Stimulated activated CD4-positive, alpha-beta T cell treated with anti-CD3 and anti-CD28 coated beads, TNF-alpha, amount 100 ng/mL, for 24 hours (primary cell): Measurements from ENCODE around the gene GNPTG.

ENCODE experiments used
- DNase-seq, 3 experiments: peaks; one replicate each; pipeline ENCODE4 v3.0.0-alpha.2; 2020; ENCODE audit warnings: low read depth in 3 of 3

The GNPTG gene

DNA sequence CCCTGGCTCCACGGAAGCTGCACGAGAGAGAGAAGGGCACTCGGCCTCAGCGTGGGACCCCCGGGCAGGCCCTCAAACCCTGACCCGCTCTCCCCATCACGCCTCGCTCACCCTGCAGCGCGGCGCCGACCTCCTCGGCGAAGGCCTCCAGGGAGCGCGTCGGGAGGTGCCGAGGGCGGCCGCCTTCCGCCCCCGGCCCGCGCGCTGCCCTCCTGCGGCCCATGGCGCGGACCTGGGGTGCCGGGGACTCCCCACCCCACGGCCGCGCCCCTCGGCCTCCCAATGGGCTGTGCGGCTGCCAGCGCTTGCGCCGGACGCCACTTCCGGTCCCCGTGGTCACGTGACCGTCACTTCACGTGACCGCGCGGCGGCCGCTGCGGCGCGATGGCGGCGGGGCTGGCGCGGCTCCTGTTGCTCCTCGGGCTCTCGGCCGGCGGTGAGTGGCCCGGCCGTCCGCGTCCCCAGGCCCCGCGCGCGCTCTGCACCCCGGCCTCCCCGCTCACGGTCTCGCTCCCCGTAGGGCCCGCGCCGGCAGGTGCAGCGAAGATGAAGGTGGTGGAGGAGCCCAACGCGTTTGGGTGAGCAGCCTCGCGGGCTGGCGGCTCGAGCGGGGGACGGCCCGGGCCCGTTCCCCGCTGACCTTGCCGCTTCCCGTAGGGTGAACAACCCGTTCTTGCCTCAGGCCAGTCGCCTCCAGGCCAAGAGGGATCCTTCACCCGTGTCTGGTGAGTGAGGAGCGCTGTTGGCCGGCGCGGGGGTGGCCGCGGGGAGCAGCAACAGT lies at the start of gene GNPTG, which contains the start of gene TSR3:
GNPTG (plus strand) TSS at position 350 of the 781 bp plus-strand sequence; CDS start at position 385, 35 bp downstream.
TSR3 (minus strand) TSS at position 297 of the 781 bp plus-strand sequence; CDS start at position 223, 74 bp downstream.
- DNase-seq, result peak; percentile 66 to 81 (median 72)

DNA sequence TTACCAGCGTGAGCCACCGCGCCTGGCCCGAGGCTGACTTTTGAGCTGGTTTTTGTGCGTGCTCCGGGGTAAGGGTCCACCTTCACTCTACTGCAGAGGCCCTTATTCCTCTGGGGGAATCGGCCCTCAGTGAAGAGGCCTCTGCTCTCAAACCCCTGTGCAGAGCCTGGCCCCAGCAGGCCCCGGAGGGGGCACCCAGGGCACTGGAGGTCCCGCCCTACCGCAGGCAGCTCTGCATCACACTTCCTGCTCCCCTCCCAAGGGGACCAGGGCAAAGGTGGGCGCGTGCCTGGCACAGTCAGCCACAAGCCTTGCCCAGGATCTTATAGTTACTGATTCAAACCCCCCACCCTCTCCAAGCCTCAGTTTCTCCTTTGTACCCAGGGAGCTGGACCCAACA lies 45.9 kb upstream of the GNPTG start:
- DNase-seq, result no peak

DNA sequence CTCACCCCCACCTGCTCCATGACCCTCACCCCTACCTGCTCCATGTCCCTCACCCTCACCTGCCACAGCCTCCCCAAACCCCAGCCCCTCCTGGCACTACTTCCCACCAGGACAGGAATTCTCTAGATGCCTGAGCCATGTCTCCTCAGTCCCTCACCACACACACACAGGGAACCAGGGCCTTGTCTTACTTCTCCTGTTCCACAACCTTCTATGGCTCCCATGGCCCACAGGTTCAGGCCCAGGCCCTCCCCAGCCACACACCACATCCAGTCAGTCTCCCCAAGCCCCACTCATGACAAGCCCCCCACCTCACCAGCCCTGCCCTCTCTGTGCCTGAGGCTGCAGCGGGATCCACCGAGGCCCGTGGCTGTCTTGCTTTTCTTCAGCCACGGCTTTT lies 45.4 kb upstream of the GNPTG start:
- no peak for DNase-seq

DNA sequence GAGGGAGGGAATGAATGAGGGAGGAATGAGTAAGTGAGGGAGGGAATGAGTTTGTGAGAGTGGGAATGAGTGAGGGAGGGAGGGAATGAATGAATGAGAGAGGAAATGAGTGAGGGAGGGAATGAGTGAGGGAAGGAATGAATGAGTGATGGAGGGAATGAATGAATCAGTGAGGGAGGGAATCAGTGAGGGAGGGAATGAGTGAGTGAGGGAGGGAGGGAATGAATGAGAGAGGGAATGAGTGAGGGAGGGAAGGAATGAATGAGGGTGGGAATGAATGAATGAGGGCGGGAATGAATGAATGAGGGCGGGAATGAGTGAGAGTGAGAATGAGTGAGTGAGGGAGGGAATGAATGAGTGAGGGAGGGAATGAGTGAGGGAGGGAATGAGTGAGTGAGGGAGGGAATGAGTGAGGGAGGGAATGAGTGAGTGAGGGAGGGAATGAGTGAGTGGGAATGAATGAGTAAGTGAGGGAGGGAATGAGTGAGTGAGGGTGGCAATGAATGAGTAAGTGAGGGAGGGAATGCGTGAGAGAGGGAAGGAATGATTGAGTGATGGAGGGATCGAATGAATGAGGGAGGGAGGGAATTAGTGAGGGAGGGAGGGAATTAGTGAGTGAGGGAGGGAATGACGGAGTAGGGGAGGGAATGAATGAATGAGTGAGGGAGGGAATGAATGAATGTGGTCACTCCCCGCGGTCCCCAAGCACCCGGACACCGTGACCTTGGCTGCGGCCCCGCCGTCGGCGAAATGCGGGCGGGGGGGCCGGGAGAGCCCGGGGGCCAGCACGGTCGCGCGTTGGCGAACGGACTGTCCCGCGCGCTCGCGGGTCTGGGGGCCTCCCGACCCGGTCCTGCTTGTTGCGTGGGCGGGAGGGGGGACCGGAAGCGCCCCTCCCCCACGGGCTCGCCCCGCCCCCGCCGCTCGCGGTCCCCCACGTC lies 43.4 kb upstream of the GNPTG start:
- no peak for DNase-seq

DNA sequence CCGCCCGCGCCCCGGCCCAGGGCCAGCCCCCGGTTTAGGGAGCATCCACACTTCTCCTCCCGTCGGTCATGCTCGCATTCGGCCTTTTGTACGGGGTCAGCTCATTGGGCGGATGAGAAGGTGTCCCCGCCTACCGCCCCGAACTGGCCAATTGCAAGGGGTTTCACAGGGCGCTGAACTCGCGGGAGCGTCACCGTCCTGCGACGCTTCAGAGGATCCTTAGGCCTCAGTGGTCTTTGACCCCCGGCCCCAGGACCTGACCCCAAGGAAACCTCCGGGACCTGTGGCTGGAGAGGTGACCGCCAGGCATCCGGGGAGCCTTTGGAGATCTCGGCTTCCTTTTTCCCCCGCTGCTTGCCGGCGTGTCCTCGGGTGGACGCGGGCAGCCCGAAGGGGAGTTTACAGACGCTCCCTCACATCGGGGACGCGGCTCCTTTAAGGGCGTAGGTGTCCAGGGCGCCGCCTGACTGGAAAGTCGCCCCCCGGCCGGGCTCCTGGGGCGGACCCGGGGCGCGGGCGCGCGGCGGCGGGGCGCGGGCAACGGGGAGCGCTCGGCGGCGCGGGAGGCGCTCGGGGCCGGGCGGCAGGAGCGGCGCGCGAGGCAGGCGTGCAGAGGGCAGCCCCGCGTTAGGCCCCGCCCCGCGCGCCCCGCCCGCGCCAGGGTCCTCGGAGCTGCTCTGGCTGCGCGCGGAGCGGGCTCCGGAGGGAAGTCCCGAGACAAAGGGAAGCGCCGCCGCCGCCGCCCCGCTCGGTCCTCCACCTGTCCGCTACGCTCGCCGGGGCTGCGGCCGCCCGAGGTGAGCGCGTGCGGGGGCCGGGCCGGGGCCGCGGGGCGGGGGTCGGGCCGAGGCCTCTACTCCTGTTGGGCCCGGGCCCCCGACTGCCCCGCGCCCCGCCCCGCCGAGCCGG lies 42.5 kb upstream of the GNPTG start, which contains the start of gene UBE2I:
UBE2I (plus strand) TSS at position 660 of the 909 bp plus-strand sequence. CDS start 4,395 bp downstream, outside the sequence.
- peak; percentile 95 for DNase-seq

DNA sequence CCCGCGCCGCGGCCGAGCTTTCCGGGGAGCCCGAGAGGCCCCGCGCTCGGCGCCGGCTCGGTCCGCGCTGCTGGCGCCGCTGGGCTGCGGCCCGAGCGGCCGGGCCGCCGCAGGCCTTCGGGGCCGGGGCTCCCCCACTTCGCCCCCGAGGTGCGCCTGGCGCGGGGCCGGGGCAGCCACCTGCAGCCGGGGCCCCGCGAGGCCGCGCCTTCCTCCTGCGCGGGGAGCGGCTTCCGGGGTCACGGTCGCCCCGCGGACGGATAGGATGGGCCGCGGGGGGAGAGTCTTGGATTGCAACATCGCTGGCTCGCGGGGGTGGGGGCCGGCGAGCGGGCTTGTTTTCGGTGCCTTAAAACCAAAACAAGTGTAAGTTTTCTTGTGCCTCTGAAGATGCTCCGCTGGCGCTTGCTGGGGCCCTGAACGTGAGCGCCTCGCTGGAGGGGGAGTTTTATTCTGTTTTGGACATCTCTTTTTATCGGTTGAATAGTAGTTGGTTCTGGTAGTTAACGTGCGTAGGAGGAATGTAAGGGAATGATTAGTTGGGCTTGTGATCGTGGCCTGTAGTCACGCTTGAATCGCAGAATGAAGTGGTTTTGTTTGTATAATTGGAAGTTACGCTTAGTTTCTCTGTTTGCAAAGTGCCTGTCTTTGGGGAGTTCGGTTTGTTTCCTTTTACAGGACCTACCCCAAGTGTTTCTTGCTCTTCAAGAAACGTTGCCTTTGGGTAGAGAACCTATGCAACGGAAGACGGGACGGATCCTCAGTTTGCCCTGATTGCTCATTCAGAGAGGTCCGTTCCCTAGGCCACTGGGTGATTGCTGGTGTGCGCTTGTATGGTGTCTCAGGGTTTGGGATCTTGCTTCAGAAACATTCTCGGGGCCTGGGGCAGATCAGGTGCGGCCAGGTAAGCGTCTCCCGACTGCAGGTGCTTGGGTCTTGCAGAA lies 41.6 kb upstream of the GNPTG start:
- peak in 2 of 3 experiments; percentile 23 to 56 for DNase-seq

DNA sequence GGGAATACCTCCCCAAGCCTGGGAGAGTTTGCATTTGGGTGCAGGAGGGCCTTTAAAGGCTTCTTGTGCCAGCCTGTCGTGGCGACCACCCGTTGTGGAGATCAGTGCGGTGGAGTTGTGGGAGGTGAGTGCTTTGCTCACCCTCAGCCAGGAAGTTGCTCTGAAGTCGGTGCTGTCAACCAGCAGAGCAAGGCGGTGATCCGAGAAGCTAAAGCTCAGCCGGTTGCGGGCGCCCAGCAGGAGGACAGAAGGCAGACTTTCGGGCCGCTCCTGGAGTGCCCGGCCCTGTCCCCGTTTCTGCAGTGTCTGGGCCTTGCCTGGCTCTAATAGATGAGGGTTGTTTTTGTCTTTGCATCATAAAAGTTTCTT lies 40.9 kb upstream of the GNPTG start:
- peak in 1 of 3 experiments; percentile 20 for DNase-seq

DNA sequence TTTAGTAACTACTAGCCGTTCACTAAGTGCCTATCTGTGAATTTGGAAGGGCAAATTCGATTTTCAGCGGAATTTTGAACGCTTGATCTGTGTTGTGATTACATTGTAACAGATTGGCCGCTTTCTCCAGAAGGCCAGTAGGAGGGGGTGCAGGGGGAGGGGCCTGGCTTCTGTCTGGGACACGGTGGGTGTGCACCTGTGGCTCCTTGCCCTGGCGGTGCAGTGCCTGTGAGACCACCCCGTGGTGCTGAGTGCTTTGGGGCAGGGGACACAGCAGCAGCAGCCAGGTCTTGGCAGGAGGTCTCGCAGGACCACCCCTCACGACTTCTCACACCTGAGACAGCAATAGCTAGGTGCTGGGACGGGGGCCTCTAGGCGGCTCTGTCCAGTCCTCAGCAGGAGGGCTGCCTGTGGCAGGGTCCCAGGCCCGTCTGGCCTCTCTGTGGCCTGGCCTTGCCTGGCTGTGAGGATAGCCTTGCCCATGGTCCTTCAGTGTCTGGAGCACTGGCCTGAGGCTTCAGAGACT lies 40.5 kb upstream of the GNPTG start:
- no peak for DNase-seq

DNA sequence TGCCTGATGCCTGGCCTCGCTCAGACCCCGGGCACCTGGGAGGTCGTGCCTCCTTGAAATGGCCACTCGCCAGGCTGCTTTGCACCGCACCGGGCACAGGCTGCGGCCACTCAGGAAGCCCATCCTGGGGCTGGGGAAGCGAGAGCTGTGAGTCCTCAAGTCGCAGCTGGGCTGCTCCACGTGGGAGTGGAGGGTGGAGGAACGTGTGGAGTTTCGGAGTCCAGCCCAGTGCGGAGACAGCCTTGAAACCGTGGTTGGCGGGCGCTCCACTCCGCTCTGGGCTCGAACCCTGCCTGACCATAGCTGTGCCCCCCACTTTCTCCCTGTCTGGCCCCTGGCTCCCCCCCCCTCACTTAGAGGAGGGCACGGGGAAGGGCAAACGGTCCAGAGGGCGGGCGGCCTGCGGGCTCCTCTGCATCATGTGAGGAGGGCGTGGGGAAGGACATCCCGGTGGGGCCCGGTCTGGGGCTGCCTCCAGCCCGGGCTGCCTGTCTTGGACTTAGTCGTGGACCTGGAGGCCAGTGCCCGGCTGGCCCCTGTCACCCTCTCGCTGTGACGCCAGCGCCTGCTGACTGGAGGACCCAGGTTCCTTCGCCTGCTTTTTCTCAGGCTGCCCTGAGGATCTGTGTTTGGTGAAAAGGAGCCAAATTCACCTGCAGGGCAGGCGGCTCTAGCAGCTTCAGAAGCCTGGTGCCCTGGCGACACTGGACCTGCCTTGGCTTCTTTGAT lies 39.8 kb upstream of the GNPTG start:
- no peak for DNase-seq

DNA sequence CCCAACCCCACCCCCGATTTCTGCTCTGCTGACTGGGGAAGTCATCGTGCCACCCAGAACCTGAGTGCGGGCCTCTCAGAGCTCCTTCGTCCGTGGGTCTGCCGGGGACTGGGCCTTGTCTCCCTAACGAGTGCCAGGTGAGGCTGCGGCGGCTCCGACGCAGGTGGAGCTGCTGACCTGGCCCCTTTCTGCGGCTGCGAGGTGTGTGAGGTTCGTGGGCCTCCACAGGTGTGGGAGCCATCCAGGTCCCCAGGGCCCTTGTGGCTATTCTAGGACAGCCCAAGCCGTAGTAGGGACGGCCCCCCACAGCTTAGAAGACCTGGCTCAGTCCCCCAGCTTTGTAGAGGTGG lies 39.3 kb upstream of the GNPTG start:
- no peak for DNase-seq

DNA sequence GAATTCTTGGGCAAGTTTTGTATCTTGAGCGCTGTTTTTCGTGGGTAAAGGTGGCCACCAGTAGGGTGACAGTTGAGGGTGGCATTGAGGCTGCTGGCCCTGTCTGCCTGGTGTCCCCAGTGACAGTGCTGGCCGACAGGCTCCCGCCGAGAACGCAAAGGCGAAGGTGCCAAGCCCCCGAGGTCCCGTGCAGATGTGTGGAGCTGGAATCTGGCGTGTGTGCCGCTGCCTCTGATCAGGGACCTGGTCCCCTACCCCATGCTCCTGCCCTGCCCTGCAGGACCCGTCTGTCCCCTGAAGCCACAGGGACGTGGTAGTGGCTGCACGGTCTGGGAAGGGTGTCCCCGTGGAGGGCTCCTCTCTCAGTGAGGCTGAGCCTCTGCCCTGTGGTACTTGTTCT lies 38.8 kb upstream of the GNPTG start:
- no peak for DNase-seq

DNA sequence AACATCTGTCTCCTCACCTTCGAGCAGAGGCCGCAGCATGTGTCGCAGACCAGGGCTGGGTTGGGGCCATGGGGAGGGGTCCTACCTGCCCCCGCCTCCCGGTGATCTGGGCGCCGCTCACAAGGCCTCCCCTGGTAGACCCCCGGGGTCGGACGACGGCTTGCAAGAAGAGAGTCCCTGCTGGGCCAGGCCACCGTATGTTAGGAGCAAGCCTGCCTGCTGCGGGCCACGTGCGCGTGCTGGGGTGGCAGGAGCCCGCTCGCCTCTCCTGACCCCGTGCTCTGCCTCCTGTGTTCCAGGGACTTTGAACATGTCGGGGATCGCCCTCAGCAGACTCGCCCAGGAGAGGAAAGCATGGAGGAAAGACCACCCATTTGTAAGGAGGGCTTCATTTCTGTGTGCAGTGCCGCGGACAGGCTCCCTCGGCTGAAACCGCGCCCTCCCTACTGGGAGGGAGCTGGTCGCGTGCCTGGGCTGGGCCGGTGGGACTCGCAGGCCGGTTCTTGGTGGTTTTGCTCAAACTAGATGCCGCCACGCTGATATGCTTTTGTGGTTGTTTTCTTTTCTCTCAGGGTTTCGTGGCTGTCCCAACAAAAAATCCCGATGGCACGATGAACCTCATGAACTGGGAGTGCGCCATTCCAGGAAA lies 37.9 kb upstream of the GNPTG start:
- DNase-seq, result no peak

DNA sequence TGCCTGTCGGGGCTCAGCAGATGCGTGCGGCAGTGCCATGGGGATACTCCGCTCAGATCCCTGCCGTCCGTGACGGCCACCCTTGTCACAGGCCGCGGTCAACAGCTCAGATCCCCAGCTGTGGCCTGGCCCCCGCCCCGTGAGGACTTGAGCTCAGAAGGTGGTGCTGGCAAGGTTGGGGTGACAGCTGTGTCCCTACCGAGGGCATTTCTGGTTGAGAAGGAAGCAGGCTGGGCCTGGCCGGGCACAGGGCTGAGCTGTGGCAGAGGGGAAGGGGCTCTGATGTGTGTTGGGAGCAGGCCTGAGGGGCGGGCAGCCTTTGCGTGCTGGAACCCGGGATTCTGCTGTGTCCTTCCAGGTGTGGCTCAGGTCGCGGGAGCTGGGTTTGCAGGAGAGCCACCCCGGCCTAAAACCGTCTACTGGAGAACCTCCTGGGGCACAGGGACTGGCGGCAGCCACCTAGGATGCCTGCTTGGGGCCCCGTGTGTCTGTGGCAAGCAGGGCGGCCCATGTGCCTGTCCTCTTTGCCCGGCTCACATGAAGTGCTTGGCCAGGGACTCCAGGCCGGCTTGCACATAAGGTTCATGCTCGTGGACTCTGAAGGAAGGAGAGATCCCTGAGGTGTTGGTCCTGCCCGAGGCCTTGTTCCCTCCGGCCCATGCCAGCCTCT lies 37.2 kb upstream of the GNPTG start:
- DNase-seq, result no peak

DNA sequence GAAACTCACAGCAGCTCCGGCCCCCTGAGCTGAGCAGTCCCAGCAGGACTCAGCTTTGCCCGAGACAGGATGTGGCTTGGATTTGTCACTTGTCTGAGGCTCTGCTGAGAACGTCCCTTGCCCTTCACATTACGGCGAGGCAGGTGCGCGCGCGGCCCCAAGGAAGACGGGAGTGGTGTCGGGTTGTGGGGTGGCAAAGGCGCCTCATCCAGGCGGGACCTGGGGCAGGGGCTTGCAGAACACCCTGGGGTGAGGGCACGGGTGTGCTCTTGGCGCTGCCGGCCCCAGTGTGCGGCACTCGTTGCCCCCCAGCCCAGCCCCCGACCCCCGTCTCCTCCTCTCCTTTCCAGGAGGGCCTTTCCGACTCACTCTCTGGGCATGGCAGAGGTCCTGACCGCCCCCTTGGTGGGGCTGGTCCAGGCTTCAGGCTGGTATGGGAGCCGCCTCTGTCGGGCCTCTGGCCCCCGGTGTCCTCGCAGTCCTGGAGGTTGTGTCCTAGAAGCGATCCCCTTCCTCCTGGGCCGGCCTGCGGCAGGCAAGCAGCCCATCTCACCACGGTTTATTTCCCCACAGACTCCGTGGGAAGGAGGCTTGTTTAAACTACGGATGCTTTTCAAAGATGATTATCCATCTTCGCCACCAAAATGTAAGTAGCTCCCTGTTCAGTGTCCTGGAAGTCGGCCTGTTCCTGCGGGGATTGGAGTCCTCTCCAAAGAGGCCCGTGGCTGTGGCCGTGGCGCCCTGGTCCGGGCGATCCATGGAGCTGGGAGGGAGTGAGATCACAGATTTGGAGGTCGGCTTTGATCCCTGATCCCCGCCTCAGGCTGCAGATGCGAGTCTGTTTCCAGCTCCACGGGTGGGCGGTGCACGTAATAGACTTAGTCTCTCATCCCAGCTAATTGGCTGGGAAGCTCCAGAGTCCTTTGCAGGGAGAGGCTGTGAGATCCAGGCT lies 36.4 kb upstream of the GNPTG start:
- no peak for DNase-seq

DNA sequence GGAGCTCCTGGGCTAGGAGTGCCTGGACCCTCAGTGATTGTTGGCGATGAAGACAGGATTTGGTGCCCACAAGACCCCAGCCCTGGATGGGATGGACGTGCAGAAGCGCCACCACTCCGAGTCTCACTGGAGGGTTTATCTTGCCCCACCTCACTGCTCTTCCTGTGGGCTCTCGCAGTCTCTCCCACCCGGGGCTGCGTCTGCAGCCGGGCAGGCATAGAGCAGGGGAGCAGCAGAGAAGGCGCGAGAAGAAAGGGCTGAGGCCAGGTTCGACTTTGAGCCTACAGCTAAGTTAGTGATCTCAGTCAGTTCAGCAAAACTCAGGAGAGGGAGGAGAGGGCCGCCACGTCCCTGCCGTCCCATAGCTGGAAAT lies 35.7 kb upstream of the GNPTG start:
- DNase-seq, result no peak

DNA sequence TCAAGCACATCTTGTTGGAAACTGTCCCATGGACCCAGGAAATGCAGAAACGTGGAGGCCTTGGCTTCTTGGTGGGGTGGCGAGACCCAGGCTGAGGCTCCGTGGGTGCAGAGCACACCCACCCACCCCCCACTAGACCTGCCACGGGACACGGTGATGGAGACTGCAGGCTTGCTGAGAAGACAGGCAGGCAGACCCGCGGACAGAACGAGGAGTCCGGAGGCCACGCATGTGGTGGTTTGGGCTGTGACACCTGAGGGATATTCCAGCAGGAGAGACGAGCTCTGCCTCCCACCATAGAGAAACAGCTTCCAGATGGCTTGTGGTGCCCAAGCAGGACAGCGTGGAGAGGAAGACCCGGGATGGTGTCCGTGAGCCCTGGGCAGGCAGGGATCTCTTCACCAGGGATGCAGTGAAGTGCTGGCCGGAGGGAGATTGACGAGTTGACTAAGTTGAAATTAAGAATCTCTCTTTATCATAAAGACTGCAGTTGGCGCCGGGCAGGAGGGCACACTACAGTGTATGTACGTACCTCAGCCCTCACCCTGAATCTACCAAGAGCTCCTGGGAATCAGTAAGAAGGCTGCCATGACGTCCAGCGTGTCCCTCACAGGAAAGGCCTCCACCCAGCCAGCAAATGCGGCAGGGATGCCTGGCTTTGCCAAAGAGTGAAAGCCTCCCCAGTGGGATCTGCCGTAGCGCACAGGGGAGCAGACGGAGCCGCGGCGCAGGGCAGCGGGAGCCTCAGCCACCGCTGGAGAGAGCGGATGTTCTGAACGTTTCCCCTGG lies 34.1 kb upstream of the GNPTG start:
- no peak for DNase-seq

DNA sequence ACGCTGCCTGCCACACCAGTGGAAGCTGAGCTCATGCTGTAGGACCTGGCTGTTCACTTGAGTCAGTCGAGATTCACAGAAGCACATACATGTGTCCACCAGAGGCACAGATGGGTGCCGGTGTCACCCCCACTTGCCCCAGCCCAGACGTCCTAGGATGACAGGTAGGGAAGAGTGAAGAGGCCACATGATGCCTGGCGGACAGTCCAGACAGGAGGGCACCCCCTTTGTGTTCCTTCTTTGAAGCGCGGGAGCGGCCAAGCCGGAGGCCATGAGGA lies 33.5 kb upstream of the GNPTG start:
- no peak for DNase-seq
